GM12872 (cell line): ENCODE results near the gene PAM.

ENCODE experiments used
- TF ChIP-seq, protein P1 (sequence below): IDR thresholded peaks from 3 replicates; pipeline ENCODE4 v1.5.1; 2011; ENCODE audit warnings: low read depth, mild to moderate bottlenecking, low read length, moderate library complexity; ENCODE audit not compliant: insufficient read depth

The PAM gene

DNA sequence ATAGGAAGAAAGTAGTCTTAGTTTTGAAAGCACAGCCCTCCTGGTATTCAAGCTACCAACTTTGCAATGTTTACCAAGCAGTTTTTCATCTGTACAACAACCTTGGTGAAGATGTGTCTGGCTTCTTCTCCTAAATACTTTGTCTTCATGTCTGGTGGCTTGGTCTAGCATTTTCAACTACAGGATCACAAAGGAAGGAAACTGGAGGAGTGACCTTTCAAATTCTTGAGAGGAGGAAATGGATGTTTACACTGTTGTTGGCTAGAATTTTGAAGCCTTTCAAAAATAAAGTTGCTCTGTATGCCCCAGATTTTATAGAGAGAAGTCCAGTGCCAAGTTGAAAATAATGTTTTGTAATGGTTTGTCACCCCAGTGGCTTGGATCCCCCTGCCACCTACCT, 16.3 kb downstream of the PAM start:
- TF ChIP-seq, protein P1, sequence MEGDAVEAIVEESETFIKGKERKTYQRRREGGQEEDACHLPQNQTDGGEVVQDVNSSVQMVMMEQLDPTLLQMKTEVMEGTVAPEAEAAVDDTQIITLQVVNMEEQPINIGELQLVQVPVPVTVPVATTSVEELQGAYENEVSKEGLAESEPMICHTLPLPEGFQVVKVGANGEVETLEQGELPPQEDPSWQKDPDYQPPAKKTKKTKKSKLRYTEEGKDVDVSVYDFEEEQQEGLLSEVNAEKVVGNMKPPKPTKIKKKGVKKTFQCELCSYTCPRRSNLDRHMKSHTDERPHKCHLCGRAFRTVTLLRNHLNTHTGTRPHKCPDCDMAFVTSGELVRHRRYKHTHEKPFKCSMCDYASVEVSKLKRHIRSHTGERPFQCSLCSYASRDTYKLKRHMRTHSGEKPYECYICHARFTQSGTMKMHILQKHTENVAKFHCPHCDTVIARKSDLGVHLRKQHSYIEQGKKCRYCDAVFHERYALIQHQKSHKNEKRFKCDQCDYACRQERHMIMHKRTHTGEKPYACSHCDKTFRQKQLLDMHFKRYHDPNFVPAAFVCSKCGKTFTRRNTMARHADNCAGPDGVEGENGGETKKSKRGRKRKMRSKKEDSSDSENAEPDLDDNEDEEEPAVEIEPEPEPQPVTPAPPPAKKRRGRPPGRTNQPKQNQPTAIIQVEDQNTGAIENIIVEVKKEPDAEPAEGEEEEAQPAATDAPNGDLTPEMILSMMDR: no peak

GRCh38 chr5:102772273-102772672, 17.2 kb downstream of the PAM start:
- TF ChIP-seq, protein P1: no peak

DNA sequence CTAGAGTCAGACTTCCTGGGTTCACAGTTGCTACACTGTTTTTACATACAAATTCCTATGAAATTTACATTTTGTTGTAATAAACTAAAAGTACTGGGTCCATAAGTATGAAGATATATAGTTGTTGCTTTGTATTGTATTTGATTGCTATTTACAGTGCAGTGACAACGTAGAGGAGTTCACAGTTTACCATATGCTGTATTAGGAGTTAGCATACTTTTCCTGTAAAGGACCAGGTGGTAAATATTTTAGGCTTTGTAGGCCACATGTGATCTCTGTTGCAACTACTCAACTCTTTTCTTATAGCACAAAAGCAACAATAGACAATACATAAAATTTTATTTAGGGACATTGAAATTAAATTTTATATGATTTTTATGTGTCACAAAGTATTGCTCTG, 18.0 kb downstream of the PAM start:
- TF ChIP-seq, protein P1: no peak

DNA sequence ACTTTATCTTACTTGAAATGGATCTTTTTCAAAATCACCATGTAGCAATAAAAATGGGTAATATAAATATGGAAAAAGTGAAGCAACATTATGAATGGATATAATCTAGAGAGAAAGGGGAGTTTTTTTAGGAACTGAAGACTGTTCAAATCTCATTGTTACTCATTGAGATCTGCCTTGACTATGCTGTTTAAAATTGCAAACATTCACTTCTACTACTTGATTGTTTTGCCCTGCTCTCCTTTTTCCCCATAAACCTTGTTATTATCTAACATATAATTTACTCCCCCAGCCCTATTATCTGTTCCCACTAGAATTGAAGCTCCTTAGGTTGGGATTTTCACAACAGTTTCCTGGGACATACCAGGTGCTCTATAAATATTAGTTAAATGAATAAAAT, 22.0 kb downstream of the PAM start:
- TF ChIP-seq, protein P1: no peak

DNA sequence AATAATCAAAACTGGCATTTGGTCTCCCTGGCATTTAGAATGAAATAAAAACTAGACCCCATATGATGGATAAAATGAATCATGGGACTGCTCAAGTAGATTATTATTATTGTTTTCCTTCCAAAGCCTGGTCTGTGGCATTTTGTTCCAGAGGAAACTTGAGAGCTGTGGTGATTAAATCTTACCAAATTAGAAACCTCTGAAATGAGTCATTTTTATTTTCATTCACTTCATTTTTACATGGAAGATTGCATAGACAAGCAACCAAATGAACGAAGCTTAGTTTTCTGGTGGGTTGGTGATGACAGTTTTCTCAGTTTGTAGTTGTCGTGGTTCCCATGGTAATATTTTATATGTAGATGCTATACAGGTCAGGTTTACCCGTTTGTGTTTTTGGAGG, 23.4 kb downstream of the PAM start:
- TF ChIP-seq, protein P1: no peak

DNA sequence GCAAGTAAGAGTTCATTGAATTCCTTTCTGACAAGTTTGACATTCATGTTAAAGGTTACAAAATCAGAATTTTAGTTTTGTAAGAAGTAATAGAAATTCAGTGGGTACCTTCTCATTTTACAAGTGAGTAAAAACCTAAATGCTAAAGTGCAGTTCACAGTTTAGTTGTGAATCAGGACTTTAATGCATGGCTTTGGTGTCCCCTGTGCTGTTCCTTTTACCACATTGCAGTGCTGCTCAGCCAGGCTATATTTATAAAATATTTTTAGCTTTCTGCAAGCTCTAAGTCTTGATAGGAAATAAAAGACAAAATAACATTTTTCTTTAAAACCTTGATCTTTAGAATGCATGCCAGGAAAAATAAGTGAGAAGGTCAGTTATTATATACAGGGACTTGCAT, 26.3 kb downstream of the PAM start:
- TF ChIP-seq, protein P1: no peak

GRCh38 chr5:102781786-102782185, 26.7 kb downstream of the PAM start:
- TF ChIP-seq, protein P1: no peak
